HepG2 (cell line): ENCODE results near the gene AGBL3. TPM values are rescaled to one million over a fixed set of nuclear protein-coding genes. Genes with fewer than 3 reads are reported as not detected.

Experiments used
- EEA1 ChIP-seq: sonication (generic); formaldehyde crosslinking; IDR thresholded peaks from 2 replicates; pipeline ENCODE4 v1.5.1; 2020; ENCODE audit warnings: mild to moderate bottlenecking, missing genetic modification reagents, borderline replicate concordance
- FOXC1 ChIP-seq: sonication (generic); formaldehyde crosslinking; IDR thresholded peaks from 2 replicates; pipeline ENCODE4 v1.8.0; 2022; ENCODE audit warnings: mild to moderate bottlenecking, missing genetic modification reagents, borderline replicate concordance
- HMG20A ChIP-seq: IDR thresholded peaks from 2 replicates; pipeline ENCODE4 v1.6.1; 2016; ENCODE audit warnings: borderline replicate concordance
- HNRNPL ChIP-seq: fragments of 200-400 bp; formaldehyde crosslinking; IDR thresholded peaks from 2 replicates; pipeline ENCODE4 v1.6.1; 2017; ENCODE audit warnings: mild to moderate bottlenecking, low read depth, low read length
- KAT8 ChIP-seq: IDR thresholded peaks from 2 replicates; pipeline ENCODE4 v1.6.1; 2016; ENCODE audit warnings: missing genetic modification reagents, missing compliant biosample characterization
- MTF1 ChIP-seq: sonication (generic); formaldehyde crosslinking; IDR thresholded peaks from 2 replicates; pipeline ENCODE4 v1.5.0; 2020; ENCODE audit warnings: missing genetic modification reagents
- ONECUT2 ChIP-seq: sonication (generic); formaldehyde crosslinking; IDR thresholded peaks from 2 replicates; pipeline ENCODE4 v1.4.0; 2020; ENCODE audit warnings: missing genetic modification reagents
- POGZ ChIP-seq: sonication (generic); formaldehyde crosslinking; IDR thresholded peaks from 2 replicates; pipeline ENCODE4 v1.4.0; 2020; ENCODE audit warnings: mild to moderate bottlenecking, missing genetic modification reagents
- SYNCRIP ChIP-seq: fragments of 200-400 bp; formaldehyde crosslinking; IDR thresholded peaks from 2 replicates; pipeline ENCODE4 v1.6.1; 2018; ENCODE audit warnings: mild to moderate bottlenecking, low read depth, low read length; ENCODE audit not compliant: insufficient read depth
- TARDBP ChIP-seq: sonication (generic); formaldehyde crosslinking; IDR thresholded peaks from 2 replicates; pipeline ENCODE4 v1.8.0; 2022; ENCODE audit warnings: mild to moderate bottlenecking, missing genetic modification reagents
- TCF12 ChIP-seq, 2 experiments: fragments of 450-650 bp in 1 of 2; sonication (generic) in 1 of 2; formaldehyde crosslinking in 1 of 2; IDR thresholded peaks; 2 replicates each; pipeline versions ENCODE4 v1.6.1 to v1.8.0; 2017 to 2022; ENCODE audit warnings: antibody characterized with exemption in 1 of 2, mild to moderate bottlenecking in 1 of 2, missing genetic modification reagents in 1 of 2, moderate library complexity in 1 of 2
- TMF1 ChIP-seq: sonication (generic); formaldehyde crosslinking; IDR thresholded peaks from 2 replicates; pipeline ENCODE4 v1.8.1; 2022; ENCODE audit warnings: low read depth, missing genetic modification reagents
- USF2 ChIP-seq, 2 experiments: sonication (generic) in 1 of 2; formaldehyde crosslinking in 1 of 2; IDR thresholded peaks; 2 replicates each; pipeline versions ENCODE4 v1.5.1 to v1.6.1; 2011 to 2020; ENCODE audit warnings: borderline replicate concordance in 1 of 2, low read depth in 1 of 2, low read length in 1 of 2, mild to moderate bottlenecking in 1 of 2, missing genetic modification reagents in 1 of 2, moderate library complexity in 1 of 2
- ZFY ChIP-seq: sonication (generic); formaldehyde crosslinking; IDR thresholded peaks from 2 replicates; pipeline ENCODE4 v1.4.0; 2020; ENCODE audit warnings: missing genetic modification reagents
- ZNF136 ChIP-seq: sonication (generic); formaldehyde crosslinking; IDR thresholded peaks from 2 replicates; pipeline ENCODE4 v1.8.1; 2022; ENCODE audit warnings: low read depth, mild to moderate bottlenecking, moderate library complexity, missing genetic modification reagents
- ZNF142 ChIP-seq: sonication (generic); formaldehyde crosslinking; IDR thresholded peaks from 2 replicates; pipeline ENCODE4 v1.4.0; 2020; ENCODE audit warnings: missing genetic modification reagents
- ZNF367 ChIP-seq: sonication (generic); formaldehyde crosslinking; IDR thresholded peaks from 2 replicates; pipeline ENCODE4 v1.4.0; 2020; ENCODE audit warnings: missing genetic modification reagents, borderline replicate concordance
- ZNF564 ChIP-seq: sonication (generic); formaldehyde crosslinking; IDR thresholded peaks from 2 replicates; pipeline ENCODE4 v1.8.1; 2023; ENCODE audit warnings: mild to moderate bottlenecking, missing genetic modification reagents
- ZNF574 ChIP-seq: sonication (generic); formaldehyde crosslinking; IDR thresholded peaks from 2 replicates; pipeline ENCODE4 v1.4.0; 2020; ENCODE audit warnings: missing genetic modification reagents
- polyA plus RNA-seq, 8 experiments: library from polyadenylated mRNA; depleted of rRNA in 3 of 8; stranded (reverse) in 7 of 8; unstranded in 1 of 8; fragments of >200 nt; fragmentation: Illumina TruSeq in 4 of 8; extraction: Trizol in 4 of 8; gene quantifications; 2 replicates each; pipeline versions ENCODE4 v1.2.1 to v1.2.3, GENCODE V29; 2011 to 2016; ENCODE audit warnings: low read depth in 4 of 8, missing spikeins in 1 of 8, mixed read lengths in 1 of 8; ENCODE audit not compliant: insufficient read depth in 1 of 8
- total RNA-seq, 5 experiments: library from RNA; depleted of rRNA; stranded (reverse); fragments of >200 nt; fragmentation: Illumina TruSeq; extraction: Trizol; gene quantifications; 2 replicates each; pipeline ENCODE4 v1.2.3, GENCODE V29; 2016; ENCODE audit warnings: low read depth in 1 of 5

AGBL3 gene
- total and polyA plus RNA-seq, 2 of the 13 experiments (the other 11 are each of a cell fraction or from before 2014, with no cell fraction given), result 2.2 to 7.2 TPM

- no peak for TF ChIP-seq USF2 (IDR thresholded peaks at IDR 0.05; ENCODE audit: low read depth, low read length)
- no peak for TF ChIP-seq USF2 (CRISPR knock-in tag; IDR thresholded peaks at IDR 0.05; ENCODE audit: borderline replicate concordance)
- peak; percentile 80 for TF ChIP-seq KAT8
- peak; percentile 54 for TF ChIP-seq POGZ
- peak; percentile 96 for TF ChIP-seq HMG20A (CRISPR knock-in tag)
- TF ChIP-seq EEA1 (CRISPR knock-in tag), result no peak
- no peak for TF ChIP-seq TCF12 (IDR thresholded peaks at IDR 0.05)
- TF ChIP-seq TCF12 (CRISPR knock-in tag; IDR thresholded peaks at IDR 0.05), result no peak
- TF ChIP-seq ZNF136 (CRISPR knock-in tag), result no peak; the same call in 1 of the 2 replicates
- no peak; the same call in 1 of the 2 replicates for TF ChIP-seq ZNF574 (CRISPR knock-in tag)
- no peak for TF ChIP-seq SYNCRIP
- TF ChIP-seq ZNF564 (CRISPR knock-in tag), result no peak; the same call in 1 of the 2 replicates
- peak; percentile 58 for TF ChIP-seq ZFY
- TF ChIP-seq HNRNPL, result 0 out of 2 replicates have a peak, but pooled peaks have one; percentile 39
- no peak for TF ChIP-seq FOXC1
- TF ChIP-seq TARDBP, result peak; percentile 95
- TF ChIP-seq MTF1 (CRISPR knock-in tag), result no peak
- no peak for TF ChIP-seq ZNF142
- TF ChIP-seq ONECUT2 (CRISPR knock-in tag), result peak; percentile 87
- TF ChIP-seq TMF1, result no peak
- TF ChIP-seq ZNF367 (CRISPR knock-in tag), result no peak
These were observed 11.0 kb downstream of the AGBL3 start (continued) for GRCh38 chr7:134997214-134997885.
